ENCODE data around the gene TSKU. TPM values are rescaled to one million over a fixed set of nuclear protein-coding genes. Genes with fewer than 3 reads are reported as not detected.

Gene TSKU
- polyA plus RNA-seq, 3 donors, result not detected

DNA sequence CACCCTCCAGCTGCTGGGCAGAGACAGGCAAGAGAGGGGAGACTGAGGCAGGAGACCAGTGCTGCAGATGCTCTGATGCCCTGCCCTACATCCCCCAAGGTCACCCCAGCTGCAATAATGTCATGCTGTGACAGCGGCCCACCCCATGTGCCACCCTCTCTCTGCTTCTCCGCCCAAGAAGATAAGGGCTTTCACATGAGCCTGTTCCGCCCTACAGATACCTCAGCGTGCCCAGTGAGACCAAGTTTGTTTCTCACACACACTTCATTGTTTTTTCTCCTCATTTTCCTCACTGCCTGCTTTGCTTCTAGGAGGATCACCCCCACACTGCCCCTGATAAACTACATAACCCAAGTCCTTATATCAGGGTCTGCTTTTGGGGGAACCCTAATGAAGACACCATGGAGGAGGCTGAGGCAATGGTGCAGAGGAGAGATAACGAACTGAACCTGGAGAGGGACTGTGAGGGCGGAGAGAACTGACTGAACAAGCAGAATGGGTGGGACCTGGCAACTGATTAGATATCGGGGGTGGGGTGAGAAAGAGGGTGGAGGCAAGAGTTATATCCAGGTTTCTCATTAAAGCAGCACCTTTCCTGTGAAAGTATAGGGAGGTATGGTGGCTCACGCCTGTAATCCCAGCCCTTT, 37.5 kb upstream of the TSKU start:
- Mint-ChIP-seq H3K27me3 (ENCODE audit: low read depth in 3 of 3) (peaks cover 6 to 12% (median 11%) of the 10 kb centered on the region in 3 donors), H3K4me3 (no peak overlapping the region), H3K4me1 (peaks cover 3% of the 10 kb centered on the region), H3K9me3 (no peaks in the 10 kb centered on the region), H3K27ac (no peak overlapping the region), H3K36me3 (no peaks in the 10 kb centered on the region)
- H4K20me1 ChIP-seq (ENCODE audit: insufficient read depth, low read length), result no peaks in the 10 kb centered on the region
- no peak overlapping the region for H3K27ac ChIP-seq (ENCODE audit: low read depth in 1 of 2, low read length in 2 of 2)
- no peaks in the 10 kb centered on the region for H3K36me3 ChIP-seq (replicated peaks in 1 of 2; ENCODE audit: control insufficient read depth in 1 of 2, insufficient read depth in 2 of 2, low read length in 2 of 2)
- H2AFZ ChIP-seq (ENCODE audit: insufficient read depth, low read depth, low read length, poor library complexity, severe bottlenecking), result no peak overlapping the region
- TF ChIP-seq, protein P1, sequence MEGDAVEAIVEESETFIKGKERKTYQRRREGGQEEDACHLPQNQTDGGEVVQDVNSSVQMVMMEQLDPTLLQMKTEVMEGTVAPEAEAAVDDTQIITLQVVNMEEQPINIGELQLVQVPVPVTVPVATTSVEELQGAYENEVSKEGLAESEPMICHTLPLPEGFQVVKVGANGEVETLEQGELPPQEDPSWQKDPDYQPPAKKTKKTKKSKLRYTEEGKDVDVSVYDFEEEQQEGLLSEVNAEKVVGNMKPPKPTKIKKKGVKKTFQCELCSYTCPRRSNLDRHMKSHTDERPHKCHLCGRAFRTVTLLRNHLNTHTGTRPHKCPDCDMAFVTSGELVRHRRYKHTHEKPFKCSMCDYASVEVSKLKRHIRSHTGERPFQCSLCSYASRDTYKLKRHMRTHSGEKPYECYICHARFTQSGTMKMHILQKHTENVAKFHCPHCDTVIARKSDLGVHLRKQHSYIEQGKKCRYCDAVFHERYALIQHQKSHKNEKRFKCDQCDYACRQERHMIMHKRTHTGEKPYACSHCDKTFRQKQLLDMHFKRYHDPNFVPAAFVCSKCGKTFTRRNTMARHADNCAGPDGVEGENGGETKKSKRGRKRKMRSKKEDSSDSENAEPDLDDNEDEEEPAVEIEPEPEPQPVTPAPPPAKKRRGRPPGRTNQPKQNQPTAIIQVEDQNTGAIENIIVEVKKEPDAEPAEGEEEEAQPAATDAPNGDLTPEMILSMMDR (IDR thresholded peaks at IDR 0.05), result no peak
- no peak overlapping the region for H3K9ac ChIP-seq (ENCODE audit: insufficient read depth, low read length, poor library complexity, severe bottlenecking)
- H3K4me2 ChIP-seq (replicated peaks; ENCODE audit: extremely low read depth, low read length, poor library complexity, severe bottlenecking), result no peak overlapping the region
- 93% methylated on average over 7 of the region's 8 CpGs for WGBS (ENCODE audit: insufficient coverage)
- intact Hi-C loops (cut with micrococcal nuclease), result no loop called here
- no peaks in the 10 kb centered on the region for H3K4me1 ChIP-seq (ENCODE audit: control insufficient read depth in 1 of 2, insufficient read depth in 2 of 2, low read length in 2 of 2)
- no peaks in the 10 kb centered on the region for H3K9me3 ChIP-seq (replicated peaks in 1 of 2; ENCODE audit: control insufficient read depth in 1 of 2, insufficient read depth in 1 of 2, low read length in 2 of 2)
- no peaks in the 10 kb centered on the region for H3K27me3 ChIP-seq (ENCODE audit: control insufficient read depth in 2 of 2, insufficient read depth in 2 of 2, low read length in 2 of 2)
- H3K79me2 ChIP-seq (ENCODE audit: insufficient read depth, low read length), result no peaks in the 10 kb centered on the region
- no peak overlapping the region for H3K4me3 ChIP-seq (replicated peaks in 1 of 3; ENCODE audit: low read depth in 2 of 3, low read length in 3 of 3)
- no peak for DNase-seq

DNA sequence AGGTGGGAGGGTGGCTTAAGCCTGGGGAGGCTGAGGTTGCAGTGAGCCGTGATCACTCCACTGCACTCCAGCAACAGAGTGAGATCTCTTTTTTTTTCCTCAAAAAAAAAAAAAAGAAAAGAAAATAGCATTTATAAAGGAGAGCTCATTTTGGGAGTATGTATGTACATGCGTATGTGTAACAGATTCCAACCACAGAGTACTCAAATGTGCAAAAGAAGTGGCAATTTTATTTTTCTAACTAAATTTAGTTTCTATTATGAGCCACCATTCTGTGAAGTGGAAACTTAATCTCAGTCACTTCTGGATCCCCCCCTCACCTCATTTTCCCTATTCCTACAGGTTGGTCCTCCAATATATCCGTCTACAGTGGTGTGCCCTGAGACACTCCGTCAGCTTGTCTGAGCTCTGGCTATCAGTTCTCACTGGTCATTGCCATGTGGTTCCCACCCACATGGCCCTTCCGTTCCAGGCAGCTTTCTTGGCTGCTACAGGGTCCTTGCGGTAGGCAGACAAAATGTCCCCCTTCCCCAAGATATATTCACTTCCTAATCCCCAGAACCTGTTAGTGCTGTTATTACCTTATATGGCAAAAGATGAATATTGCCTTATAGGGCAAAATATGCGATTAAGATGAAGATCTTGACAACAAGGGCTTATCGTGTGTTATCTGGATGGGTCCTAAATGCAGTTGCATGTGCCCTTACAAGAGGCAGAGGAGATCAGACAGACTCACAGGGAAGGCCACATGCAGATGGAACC, 35.8 kb upstream of the TSKU start:
- H3K36me3 Mint-ChIP-seq, result no peaks in the 10 kb centered on the region
- H3K4me3 Mint-ChIP-seq, result no peak overlapping the region
- Histone ChIP-seq H3K36me3 (replicated peaks in 1 of 2; ENCODE audit: control insufficient read depth in 1 of 2, insufficient read depth in 2 of 2, low read length in 2 of 2) (no peaks in the 10 kb centered on the region), H3K79me2 (ENCODE audit: insufficient read depth, low read length) (no peaks in the 10 kb centered on the region), H3K4me3 (replicated peaks in 1 of 3; ENCODE audit: low read depth in 2 of 3, low read length in 3 of 3) (no peak overlapping the region), H3K4me2 (replicated peaks; ENCODE audit: extremely low read depth, low read length, poor library complexity, severe bottlenecking) (no peak overlapping the region), H2AFZ (ENCODE audit: insufficient read depth, low read depth, low read length, poor library complexity, severe bottlenecking) (no peak overlapping the region), H3K9me3 (replicated peaks in 1 of 2; ENCODE audit: control insufficient read depth in 1 of 2, insufficient read depth in 1 of 2, low read length in 2 of 2) (no peaks in the 10 kb centered on the region), H3K27me3 (ENCODE audit: control insufficient read depth in 2 of 2, insufficient read depth in 2 of 2, low read length in 2 of 2) (no peaks in the 10 kb centered on the region), H4K20me1 (ENCODE audit: insufficient read depth, low read length) (no peaks in the 10 kb centered on the region), H3K9ac (ENCODE audit: insufficient read depth, low read length, poor library complexity, severe bottlenecking) (no peak overlapping the region), H3K4me1 (ENCODE audit: control insufficient read depth in 1 of 2, insufficient read depth in 2 of 2, low read length in 2 of 2) (no peaks in the 10 kb centered on the region), H3K27ac (ENCODE audit: low read depth in 1 of 2, low read length in 2 of 2) (no peak overlapping the region)
- H3K4me1 Mint-ChIP-seq, result peaks cover 3% of the 10 kb centered on the region
- intact Hi-C loops (cut with micrococcal nuclease), result no loop called here
- H3K27ac Mint-ChIP-seq, result no peak overlapping the region
- H3K27me3 Mint-ChIP-seq (ENCODE audit: low read depth in 3 of 3), result peaks cover 4 to 14% (median 11%) of the 10 kb centered on the region in 3 donors
- no peaks in the 10 kb centered on the region for H3K9me3 Mint-ChIP-seq
- WGBS (ENCODE audit: insufficient coverage), result 94% methylated on average over 4 of the region's 8 CpGs
- TF ChIP-seq, protein P1 (IDR thresholded peaks at IDR 0.05), result no peak
- DNase-seq, result no peak

Data from CD14-positive monocyte (primary cell).